Ecto neural progenitor cell (in vitro differentiated cells): Measurements from ENCODE around the gene LST1.

ENCODE experiments used
- DNase-seq: peaks from one replicate; pipeline ENCODE4 v3.0.0-alpha.2; 2018; ENCODE audit warnings: low spot score

The LST1 gene

GRCh38 chr6:31620586-31621319 is 34.7 kb downstream of the LST1 start, which contains the start of gene PRRC2A:
PRRC2A (plus strand) TSS chr6:31620715; CDS start chr6:31622790, 2,075 bp downstream.
- DNase-seq = peak; percentile 97

DNA sequence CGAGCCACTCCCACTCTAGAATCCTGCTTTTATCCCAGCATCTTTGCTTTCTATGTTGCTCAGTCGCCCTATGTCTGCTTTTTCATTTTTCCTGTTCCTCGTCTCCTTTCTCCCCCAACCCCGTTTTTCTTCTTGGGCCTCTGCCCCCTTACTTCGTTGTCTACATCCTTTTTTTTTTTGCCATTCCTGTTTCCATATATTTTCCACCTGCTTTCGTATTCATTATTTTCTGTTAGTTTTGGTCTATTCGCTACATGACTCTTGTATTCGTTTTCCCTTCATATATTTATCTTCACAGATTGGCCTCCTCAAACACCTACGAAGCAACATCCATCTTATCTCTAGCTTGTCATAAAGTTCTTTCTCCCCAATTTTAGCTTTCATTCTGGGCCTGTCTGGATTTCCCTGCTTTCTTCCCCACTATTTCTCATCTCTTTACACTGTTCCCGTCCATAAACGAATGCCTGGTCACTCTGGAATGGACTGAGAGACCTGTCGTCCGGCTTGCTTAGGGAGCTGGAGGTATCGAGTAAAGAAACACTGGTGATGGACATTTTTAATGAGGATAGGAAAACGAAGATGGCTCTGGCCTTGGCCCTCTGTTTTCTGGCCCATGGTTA is 35.4 kb downstream of the LST1 start:
- DNase-seq = no peak

GRCh38 chr6:31621991-31622390 is 35.9 kb downstream of the LST1 start:
- DNase-seq = no peak

DNA sequence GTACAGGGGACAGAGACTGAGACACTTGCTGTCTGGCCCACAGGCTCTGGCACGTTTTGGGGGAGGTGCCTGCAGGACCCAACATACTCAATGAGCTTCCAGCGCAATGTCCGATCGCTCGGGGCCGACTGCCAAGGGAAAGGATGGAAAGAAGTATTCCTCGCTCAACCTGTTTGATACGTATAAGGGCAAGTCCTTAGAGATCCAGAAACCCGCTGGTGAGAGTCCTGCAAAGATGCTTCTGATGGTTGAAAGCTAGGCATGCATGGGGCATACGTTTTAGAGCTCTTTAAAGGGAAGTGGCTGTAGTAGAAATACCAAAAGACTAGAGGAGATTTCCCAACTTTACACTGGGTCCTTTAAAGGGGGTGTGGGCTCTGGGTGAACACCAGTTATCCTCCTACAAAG is 36.6 kb downstream of the LST1 start:
- no peak for DNase-seq

- DNase-seq = no peak
These were observed 38.0 kb downstream of the LST1 start for GRCh38 chr6:31624070-31624469.

- no peak for DNase-seq
These were observed 40.9 kb downstream of the LST1 start for GRCh38 chr6:31626952-31627351.

DNA sequence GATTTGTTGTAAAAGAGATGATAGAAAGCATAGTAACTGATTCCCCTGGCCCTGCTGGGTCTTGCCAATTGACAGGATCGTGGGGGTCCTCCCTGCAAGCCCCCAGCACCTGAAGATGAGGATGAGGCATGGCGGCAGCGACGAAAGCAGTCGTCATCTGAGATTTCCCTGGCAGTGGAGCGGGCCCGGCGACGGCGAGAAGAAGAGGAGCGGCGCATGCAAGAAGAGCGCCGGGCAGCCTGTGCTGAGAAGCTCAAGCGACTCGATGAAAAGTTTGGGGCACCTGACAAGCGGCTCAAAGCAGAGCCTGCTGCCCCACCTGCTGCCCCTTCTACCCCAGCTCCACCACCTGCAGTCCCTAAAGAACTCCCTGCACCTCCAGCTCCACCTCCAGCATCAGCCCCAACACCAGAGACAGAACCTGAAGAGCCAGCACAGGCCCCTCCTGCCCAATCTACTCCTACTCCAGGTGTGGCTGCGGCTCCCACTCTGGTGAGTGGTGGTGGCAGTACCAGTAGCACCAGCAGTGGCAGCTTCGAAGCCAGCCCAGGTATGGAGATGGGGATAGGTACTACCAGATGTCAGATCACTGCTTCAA is 41.7 kb downstream of the LST1 start:
- no peak for DNase-seq

DNA sequence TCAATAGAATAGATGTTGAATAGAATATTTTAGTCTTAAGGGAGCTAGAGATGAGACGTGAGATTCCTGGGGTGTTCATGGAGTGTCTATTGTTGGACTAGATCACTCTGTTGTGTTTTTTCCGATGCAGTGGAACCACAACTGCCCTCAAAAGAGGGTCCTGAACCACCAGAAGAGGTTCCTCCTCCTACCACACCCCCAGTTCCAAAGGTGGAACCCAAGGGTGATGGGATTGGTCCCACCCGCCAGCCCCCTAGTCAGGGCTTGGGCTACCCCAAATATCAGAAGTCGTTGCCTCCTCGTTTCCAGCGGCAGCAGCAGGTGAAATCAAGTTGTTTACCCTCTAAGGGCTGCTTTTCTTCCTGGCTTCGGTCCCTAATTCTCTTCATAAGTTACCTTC is 42.9 kb downstream of the LST1 start:
- DNase-seq = no peak

- no peak for DNase-seq
These were observed 44.3 kb downstream of the LST1 start for GRCh38 chr6:31630177-31630934.

DNA sequence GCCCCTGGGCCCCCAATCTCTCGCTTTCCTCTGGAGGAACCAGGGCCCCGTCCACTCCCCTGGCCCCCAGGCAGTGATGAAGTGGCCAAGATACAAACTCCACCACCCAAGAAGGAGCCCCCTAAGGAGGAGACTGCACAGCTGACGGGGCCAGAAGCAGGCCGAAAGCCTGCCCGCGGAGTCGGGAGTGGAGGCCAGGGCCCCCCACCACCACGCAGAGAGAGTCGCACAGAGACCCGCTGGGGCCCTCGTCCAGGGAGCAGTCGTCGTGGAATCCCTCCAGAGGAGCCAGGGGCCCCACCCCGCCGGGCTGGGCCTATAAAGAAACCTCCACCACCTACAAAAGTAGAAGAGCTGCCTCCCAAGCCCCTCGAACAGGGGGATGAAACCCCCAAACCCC is 45.1 kb downstream of the LST1 start:
- no peak for DNase-seq

DNA sequence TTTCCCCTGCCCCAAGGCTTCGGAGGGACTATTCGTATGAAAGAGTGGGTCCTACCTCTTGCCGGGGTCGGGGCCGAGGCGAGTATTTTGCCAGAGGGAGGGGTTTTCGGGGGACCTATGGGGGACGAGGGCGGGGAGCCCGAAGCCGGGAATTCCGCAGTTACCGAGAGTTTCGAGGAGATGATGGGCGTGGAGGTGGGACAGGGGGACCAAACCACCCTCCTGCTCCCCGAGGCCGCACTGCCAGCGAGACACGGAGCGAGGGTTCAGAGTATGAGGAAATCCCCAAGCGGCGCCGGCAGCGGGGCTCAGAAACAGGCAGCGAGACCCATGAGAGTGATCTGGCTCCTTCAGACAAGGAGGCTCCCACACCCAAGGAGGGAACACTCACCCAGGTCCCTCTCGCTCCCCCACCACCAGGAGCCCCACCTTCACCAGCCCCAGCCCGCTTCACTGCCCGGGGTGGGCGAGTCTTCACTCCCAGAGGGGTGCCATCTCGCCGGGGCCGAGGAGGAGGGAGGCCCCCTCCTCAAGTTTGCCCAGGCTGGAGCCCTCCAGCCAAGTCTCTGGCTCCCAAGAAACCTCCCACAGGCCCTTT is 45.7 kb downstream of the LST1 start:
- no peak for DNase-seq

DNA sequence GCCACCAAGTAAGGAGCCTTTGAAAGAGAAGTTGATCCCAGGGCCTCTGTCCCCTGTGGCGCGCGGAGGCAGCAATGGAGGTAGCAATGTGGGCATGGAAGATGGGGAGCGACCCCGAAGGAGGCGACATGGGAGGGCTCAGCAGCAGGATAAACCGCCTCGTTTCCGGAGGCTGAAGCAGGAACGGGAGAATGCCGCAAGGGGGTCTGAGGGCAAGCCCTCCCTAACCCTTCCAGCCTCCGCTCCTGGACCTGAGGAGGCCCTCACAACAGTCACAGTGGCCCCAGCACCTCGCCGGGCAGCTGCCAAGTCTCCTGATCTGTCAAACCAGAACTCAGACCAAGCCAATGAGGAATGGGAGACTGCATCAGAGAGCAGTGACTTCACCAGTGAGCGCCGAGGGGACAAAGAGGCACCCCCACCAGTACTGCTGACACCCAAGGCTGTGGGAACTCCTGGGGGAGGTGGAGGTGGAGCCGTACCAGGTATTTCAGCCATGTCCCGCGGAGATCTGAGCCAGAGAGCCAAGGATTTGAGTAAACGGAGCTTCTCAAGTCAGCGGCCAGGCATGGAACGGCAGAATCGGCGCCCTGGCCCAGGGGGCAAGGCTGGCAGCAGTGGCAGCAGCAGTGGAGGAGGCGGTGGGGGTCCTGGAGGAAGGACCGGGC is 46.3 kb downstream of the LST1 start:
- DNase-seq = no peak

DNA sequence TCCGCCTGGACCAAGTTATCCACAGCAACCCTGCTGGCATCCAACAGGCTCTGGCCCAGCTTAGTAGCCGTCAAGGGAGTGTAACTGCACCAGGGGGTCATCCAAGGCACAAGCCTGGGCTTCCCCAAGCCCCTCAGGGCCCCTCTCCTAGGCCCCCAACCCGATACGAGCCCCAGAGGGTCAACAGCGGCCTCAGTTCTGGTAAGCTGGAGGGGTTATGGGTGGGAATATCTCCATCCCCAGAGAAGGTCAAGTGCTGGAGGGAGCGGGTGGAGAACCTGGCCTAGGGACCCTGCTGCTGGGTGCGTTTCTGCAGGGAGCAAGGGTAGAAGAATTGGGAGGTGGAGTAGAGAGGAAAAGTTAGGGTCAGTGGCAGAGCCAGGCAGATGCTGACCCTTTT is 47.4 kb downstream of the LST1 start:
- DNase-seq = no peak

GRCh38 chr6:31634131-31634530 is 48.1 kb downstream of the LST1 start:
- no peak for DNase-seq

DNA sequence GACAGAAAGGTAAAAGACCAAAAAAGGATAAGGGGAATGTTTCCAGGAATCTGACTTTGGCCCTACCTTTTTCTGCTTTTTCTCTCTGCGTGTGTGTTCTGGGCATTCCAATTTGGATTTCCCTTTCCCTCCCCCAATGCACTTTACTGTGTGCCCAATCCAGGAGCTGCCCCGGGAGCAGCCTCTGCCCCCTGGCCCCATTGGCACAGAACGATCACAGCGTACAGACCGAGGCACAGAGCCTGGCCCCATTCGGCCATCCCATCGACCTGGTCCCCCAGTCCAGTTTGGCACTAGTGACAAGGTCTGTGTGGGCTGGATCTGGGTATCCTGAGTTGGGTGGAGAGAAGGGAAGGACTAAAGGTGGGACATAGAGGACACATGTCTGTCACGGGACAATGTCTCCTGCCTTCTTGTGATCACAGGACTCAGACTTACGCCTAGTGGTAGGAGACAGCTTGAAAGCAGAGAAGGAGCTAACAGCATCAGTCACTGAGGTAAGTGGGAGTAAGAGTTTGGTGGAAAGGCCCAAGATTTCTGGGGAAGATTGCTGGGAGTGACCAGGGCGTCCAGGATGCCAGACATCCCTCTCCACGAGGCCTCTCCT is 49.0 kb downstream of the LST1 start:
- no peak for DNase-seq

- no peak for DNase-seq
These were observed 50.9 kb downstream of the LST1 start for GRCh38 chr6:31636698-31637596.
